Measurements from ENCODE around the gene PPP6R2. TPM values are rescaled to one million over a fixed set of nuclear protein-coding genes. Genes with fewer than 3 reads are reported as not detected.
"Not testable (repeated sequence)": the region's sequence is repeated elsewhere in the genome, so short reads cannot be mapped to it uniquely, and the experiment has no call there.

PPP6R2 gene
- total RNA-seq, 1 experiment from 2014 or later: 61.3 TPM

- Histone ChIP-seq H3K79me2 (ENCODE audit: insufficient read depth, low read length) (peaks cover 3% of the 10 kb centered on the region; the same call in 1 of the 2 replicates), H3K4me1 (ENCODE audit: control insufficient read depth in 1 of 2, insufficient read depth in 2 of 2, low read length in 2 of 2) (peaks cover 32 to 52% of the 10 kb centered on the region in 2 experiments), H3K9me3 (ENCODE audit: control insufficient read depth in 1 of 2, insufficient read depth in 1 of 2, low read depth in 1 of 2, low read length in 2 of 2) (no peaks in the 10 kb centered on the region), H3K4me3 (replicated peaks in 1 of 2; ENCODE audit: low read depth in 1 of 2, low read length in 2 of 2) (no peak overlapping the region), H3K9ac (ENCODE audit: low read length) (no peak overlapping the region), H3K36me3 (ENCODE audit: control insufficient read depth in 1 of 2, insufficient read depth in 2 of 2, low read length in 2 of 2) (no peaks in the 10 kb centered on the region), H3K4me2 (ENCODE audit: low read length) (no peak overlapping the region), H4K20me1 (ENCODE audit: insufficient read depth) (no peaks in the 10 kb centered on the region), H2AFZ (ENCODE audit: low read depth, low read length, poor library complexity, severe bottlenecking) (no peak overlapping the region), H3K9me2 (ENCODE audit: insufficient read depth) (no peaks in the 10 kb centered on the region), H3K27me3 (ENCODE audit: insufficient read depth, low read length) (no peaks in the 10 kb centered on the region), H3K27ac (ENCODE audit: low read depth, low read length) (no peak overlapping the region)
- POLR2A ChIA-PET: no interaction called here
- DNase-seq (ENCODE audit: low read depth, low spot score) (no peak), ATAC-seq (no peak)
- BruUV-seq (replicated peaks): no TSS peak
- CTCF ChIA-PET: no interaction called here
- RAD21 ChIA-PET (ENCODE audit: low non-redundant PET in 1 of 2, low total read pairs in 2 of 2, uncharacterized antibody in 2 of 2, unreplicated experiment in 2 of 2): no interaction called here
- intact Hi-C loops (cut with micrococcal nuclease): no loop called here
- no peak for TF ChIP-seq EGR1 (IDR thresholded peaks at IDR 0.05; ENCODE audit: low read depth)
- TF ChIP-seq RAD21 (IDR thresholded peaks at IDR 0.05; ENCODE audit: low read depth): no peak
- TF ChIP-seq TCF7L2 (IDR thresholded peaks at IDR 0.05; ENCODE audit: borderline replicate concordance, extremely low read depth, insufficient read depth, insufficient read length): no peak
- no peak for TF ChIP-seq ZBTB33 (IDR thresholded peaks at IDR 0.05; ENCODE audit: extremely low read depth, insufficient replicate concordance, low read length)
- no peak for TF ChIP-seq CTCF (IDR thresholded peaks at IDR 0.05 in 2 of 3, conservative IDR thresholded peaks at IDR 0.05 in 1 of 3; ENCODE audit: borderline replicate concordance in 1 of 3, insufficient read depth in 1 of 3, low read depth in 2 of 3, low read length in 2 of 3)
- no peak for TF ChIP-seq EZH2phosphoT487 (IDR thresholded peaks at IDR 0.05; ENCODE audit: borderline replicate concordance)
- TF ChIP-seq ATF3 (IDR thresholded peaks at IDR 0.05): no peak
- TF ChIP-seq SP1 (IDR thresholded peaks at IDR 0.05; ENCODE audit: low read depth): no peak
- TF ChIP-seq POLR2A (IDR thresholded peaks at IDR 0.05; ENCODE audit: borderline replicate concordance, extremely low read depth, insufficient read depth, insufficient read length): no peak
- TF ChIP-seq YY1 (IDR thresholded peaks at IDR 0.05; ENCODE audit: extremely low read depth, insufficient replicate concordance, low read depth, low read length): no peak
- no peak for TF ChIP-seq FOSL1 (IDR thresholded peaks at IDR 0.05; ENCODE audit: low read depth)
Observed at GRCh38 chr22:50329236-50329635, 13.9 kb upstream of the PPP6R2 start.

- H3K27ac ChIP-seq (ENCODE audit: low read depth, low read length); intact Hi-C loops (cut with micrococcal nuclease); BruUV-seq (replicated peaks); H4K20me1 ChIP-seq (ENCODE audit: insufficient read depth); H3K4me2 ChIP-seq (ENCODE audit: low read length); ATAC-seq; H3K79me2 ChIP-seq (ENCODE audit: insufficient read depth, low read length); H3K27me3 ChIP-seq (ENCODE audit: insufficient read depth, low read length); H3K9ac ChIP-seq (ENCODE audit: low read length); CTCF ChIA-PET; H3K9me2 ChIP-seq (ENCODE audit: insufficient read depth); POLR2A ChIA-PET; H3K4me3 ChIP-seq (replicated peaks in 1 of 2; ENCODE audit: low read depth in 1 of 2, low read length in 2 of 2); DNase-seq (ENCODE audit: low read depth, low spot score); H2AFZ ChIP-seq (ENCODE audit: low read depth, low read length, poor library complexity, severe bottlenecking); H3K36me3 ChIP-seq (ENCODE audit: control insufficient read depth in 1 of 2, insufficient read depth in 2 of 2, low read length in 2 of 2): not testable (repeated sequence)
- H3K4me1 ChIP-seq (ENCODE audit: control insufficient read depth in 1 of 2, insufficient read depth in 2 of 2, low read length in 2 of 2): peaks cover 9 to 18% of the 10 kb centered on the region in 2 experiments
- peaks cover 0 to 16% of the 10 kb centered on the region in 2 experiments; a peak in 1 of 4 replicates for H3K9me3 ChIP-seq (ENCODE audit: control insufficient read depth in 1 of 2, insufficient read depth in 1 of 2, low read depth in 1 of 2, low read length in 2 of 2)
- RAD21 ChIA-PET (ENCODE audit: low non-redundant PET in 1 of 2, low total read pairs in 2 of 2, uncharacterized antibody in 2 of 2, unreplicated experiment in 2 of 2): interaction anchor here in 1 of 2 experiments (0.7 kb wide), 1 partner anchor 36 kb away, joined by 3 read pairs; no protein-coding TSS in a partner anchor
Observed at GRCh38 chr22:50334433-50334832, 8.7 kb upstream of the PPP6R2 start.
